Measurements from ENCODE around the gene QRICH2.
"Not testable (repeated sequence)": the region's sequence is repeated elsewhere in the genome, so short reads cannot be mapped to it uniquely, and the experiment has no call there.

Gene QRICH2

GRCh38 chr17:76248013-76248782 lies 59.9 kb downstream of the QRICH2 start:
- no peaks in the 10 kb centered on the region for H3K36me3 ChIP-seq (ENCODE audit: insufficient read depth, low read depth, low read length)
- H3K27ac ChIP-seq (ENCODE audit: low read length), result no peak overlapping the region
- H3K9me3 ChIP-seq (ENCODE audit: insufficient read depth, low read depth, low read length), result no peaks in the 10 kb centered on the region
- H3K4me3 ChIP-seq (ENCODE audit: low read length), result no peak overlapping the region
- H3K4me1 ChIP-seq (ENCODE audit: insufficient read depth, low read length), result no peaks in the 10 kb centered on the region
- peaks cover 10% of the 10 kb centered on the region for H3K27me3 ChIP-seq (ENCODE audit: insufficient read depth, low read length)
- no peak overlapping the region for H3K9ac ChIP-seq (ENCODE audit: low read depth, low read length)

- Histone ChIP-seq H3K4me3 (ENCODE audit: low read length) (no peak overlapping the region), H3K9ac (ENCODE audit: low read depth, low read length) (no peak overlapping the region), H3K36me3 (ENCODE audit: insufficient read depth, low read depth, low read length) (no peaks in the 10 kb centered on the region), H3K27me3 (ENCODE audit: insufficient read depth, low read length) (peaks cover 19% of the 10 kb centered on the region), H3K9me3 (ENCODE audit: insufficient read depth, low read depth, low read length) (no peaks in the 10 kb centered on the region), H3K27ac (ENCODE audit: low read length) (no peak overlapping the region), H3K4me1 (ENCODE audit: insufficient read depth, low read length) (no peaks in the 10 kb centered on the region)
Measured at GRCh38 chr17:76247304-76247703, 60.8 kb downstream of the QRICH2 start.

- H3K4me1 ChIP-seq (ENCODE audit: insufficient read depth, low read length), result peaks cover under 1% of the 10 kb centered on the region; the same call in 1 of the 2 replicates
- H3K27ac ChIP-seq (ENCODE audit: low read length), result no peak overlapping the region
- peaks cover 28% of the 10 kb centered on the region for H3K27me3 ChIP-seq (ENCODE audit: insufficient read depth, low read length)
- H3K4me3 ChIP-seq (ENCODE audit: low read length), result no peak overlapping the region
- no peaks in the 10 kb centered on the region for H3K9me3 ChIP-seq (ENCODE audit: insufficient read depth, low read depth, low read length)
- H3K9ac ChIP-seq (ENCODE audit: low read depth, low read length), result no peak overlapping the region
- no peaks in the 10 kb centered on the region for H3K36me3 ChIP-seq (ENCODE audit: insufficient read depth, low read depth, low read length)
Measured at GRCh38 chr17:76246080-76247066, 61.7 kb downstream of the QRICH2 start.

- not testable (repeated sequence) for H3K36me3 ChIP-seq (ENCODE audit: insufficient read depth, low read depth, low read length); H3K9me3 ChIP-seq (ENCODE audit: insufficient read depth, low read depth, low read length); H3K4me3 ChIP-seq (ENCODE audit: low read length); H3K9ac ChIP-seq (ENCODE audit: low read depth, low read length); H3K27ac ChIP-seq (ENCODE audit: low read length); H3K4me1 ChIP-seq (ENCODE audit: insufficient read depth, low read length)
- peaks cover 39% of the 10 kb centered on the region for H3K27me3 ChIP-seq (ENCODE audit: insufficient read depth, low read length)
Measured at GRCh38 chr17:76244721-76245120, 63.4 kb downstream of the QRICH2 start.

GRCh38 chr17:76243826-76244679 lies 64.0 kb downstream of the QRICH2 start:
- peaks cover 3% of the 10 kb centered on the region; the same call in 1 of the 2 replicates for H3K4me1 ChIP-seq (ENCODE audit: insufficient read depth, low read length)
- H3K9me3 ChIP-seq (ENCODE audit: insufficient read depth, low read depth, low read length), result no peaks in the 10 kb centered on the region
- no peak overlapping the region for H3K27ac ChIP-seq (ENCODE audit: low read length)
- H3K4me3 ChIP-seq (ENCODE audit: low read length), result no peak overlapping the region
- H3K9ac ChIP-seq (ENCODE audit: low read depth, low read length), result no peak overlapping the region
- peaks cover 46% of the 10 kb centered on the region for H3K27me3 ChIP-seq (ENCODE audit: insufficient read depth, low read length)
- no peaks in the 10 kb centered on the region for H3K36me3 ChIP-seq (ENCODE audit: insufficient read depth, low read depth, low read length)

GRCh38 chr17:76241691-76242255 lies 66.3 kb downstream of the QRICH2 start:
- H3K4me3 ChIP-seq (ENCODE audit: low read length), result no peak overlapping the region
- H3K4me1 ChIP-seq (ENCODE audit: insufficient read depth, low read length), result peaks cover 3% of the 10 kb centered on the region; the same call in 1 of the 2 replicates
- no peaks in the 10 kb centered on the region for H3K36me3 ChIP-seq (ENCODE audit: insufficient read depth, low read depth, low read length)
- peaks cover 69% of the 10 kb centered on the region for H3K27me3 ChIP-seq (ENCODE audit: insufficient read depth, low read length)
- no peaks in the 10 kb centered on the region for H3K9me3 ChIP-seq (ENCODE audit: insufficient read depth, low read depth, low read length)
- peak overlapping the region; percentile 72; the same call in 1 of the 2 replicates for H3K9ac ChIP-seq (ENCODE audit: low read depth, low read length)
- no peak overlapping the region for H3K27ac ChIP-seq (ENCODE audit: low read length)

GRCh38 chr17:76241204-76241538 lies 66.9 kb downstream of the QRICH2 start:
- peaks cover 70% of the 10 kb centered on the region for H3K27me3 ChIP-seq (ENCODE audit: insufficient read depth, low read length)
- peak overlapping the region; percentile 72; the same call in 1 of the 2 replicates for H3K9ac ChIP-seq (ENCODE audit: low read depth, low read length)
- no peaks in the 10 kb centered on the region for H3K36me3 ChIP-seq (ENCODE audit: insufficient read depth, low read depth, low read length)
- H3K4me1 ChIP-seq (ENCODE audit: insufficient read depth, low read length), result peaks cover 3% of the 10 kb centered on the region; the same call in 1 of the 2 replicates
- H3K27ac ChIP-seq (ENCODE audit: low read length), result no peak overlapping the region
- H3K4me3 ChIP-seq (ENCODE audit: low read length), result peak overlapping the region; percentile 69
- H3K9me3 ChIP-seq (ENCODE audit: insufficient read depth, low read depth, low read length), result no peaks in the 10 kb centered on the region

- Histone ChIP-seq H3K9me3 (ENCODE audit: insufficient read depth, low read depth, low read length) (no peaks in the 10 kb centered on the region), H3K9ac (ENCODE audit: low read depth, low read length) (peak within 1 kb of the TSS; percentile 72; the same call in 1 of the 2 replicates), H3K27ac (ENCODE audit: low read length) (no peak within 1 kb of the TSS), H3K4me3 (ENCODE audit: low read length) (peak within 1 kb of the TSS; percentile 69), H3K4me1 (ENCODE audit: insufficient read depth, low read length) (peaks cover 3% of the 10 kb centered on the region; the same call in 1 of the 2 replicates), H3K36me3 (ENCODE audit: insufficient read depth, low read depth, low read length) (no peaks in the 10 kb centered on the region), H3K27me3 (ENCODE audit: insufficient read depth, low read length) (peaks cover 70% of the 10 kb centered on the region)
Measured at GRCh38 chr17:76240461-76241203, 67.4 kb downstream of the QRICH2 start, which contains the start of gene RNF157. RNF157 (minus strand) TSS chr17:76240493; CDS start chr17:76240240, 253 bp downstream.

GRCh38 chr17:76239538-76240274 lies 68.4 kb downstream of the QRICH2 start:
- Histone ChIP-seq H3K27ac (ENCODE audit: low read length) (no peak overlapping the region), H3K4me3 (ENCODE audit: low read length) (peak overlapping the region; percentile 53; the same call in 1 of the 2 replicates), H3K36me3 (ENCODE audit: insufficient read depth, low read depth, low read length) (no peaks in the 10 kb centered on the region), H3K4me1 (ENCODE audit: insufficient read depth, low read length) (peaks cover 3% of the 10 kb centered on the region; the same call in 1 of the 2 replicates), H3K9me3 (ENCODE audit: insufficient read depth, low read depth, low read length) (no peaks in the 10 kb centered on the region), H3K9ac (ENCODE audit: low read depth, low read length) (no peak overlapping the region), H3K27me3 (ENCODE audit: insufficient read depth, low read length) (peaks cover 70% of the 10 kb centered on the region)

All from iPS-20b (cell line).